GM23338 (cell line): ENCODE measurements around the gene TMEM150A. TPM values are rescaled to one million over a fixed set of nuclear protein-coding genes. Genes with fewer than 3 reads are reported as not detected.

Experiments
- ATAC-seq: fragments of 200-7000 bp; cut with Tn5 transposase; 3 replicates; pipeline ENCODE4 v1.9.1; 2020
- DNase-seq: peaks from one replicate; pipeline ENCODE4 v3.0.0-alpha.2; 2015; ENCODE audit warnings: low spot score
- H2AFZ ChIP-seq: fragments of 200-600 bp; sonication (generic); 2 replicates; pipeline ENCODE4 v1.8.0; 2016; ENCODE audit warnings: antibody characterized with exemption, mild to moderate bottlenecking, moderate library complexity
- H3F3A ChIP-seq: fragments of 200-600 bp; sonication (generic); replicated peaks from 2 replicates; pipeline ENCODE4 v1.8.0; 2017; ENCODE audit warnings: antibody characterized with exemption, mixed run types, low read depth
- H3K27ac ChIP-seq: fragments of 200-600 bp; sonication (generic); 2 replicates; pipeline ENCODE4 v1.6.1; 2016; ENCODE audit warnings: low read depth
- H3K27me3 ChIP-seq: fragments of 200-600 bp; sonication (generic); 2 replicates; pipeline ENCODE4 v1.8.0; 2016; ENCODE audit warnings: mild to moderate bottlenecking, mixed run types, moderate library complexity; ENCODE audit not compliant: insufficient read depth
- H3K36me3 ChIP-seq: fragments of 200-600 bp; sonication (generic); 2 replicates; pipeline ENCODE4 v1.8.0; 2016; ENCODE audit warnings: mild to moderate bottlenecking; ENCODE audit not compliant: insufficient read depth
- H3K4me1 ChIP-seq: fragments of 200-600 bp; sonication (generic); 2 replicates; pipeline ENCODE4 v1.8.0; 2016; ENCODE audit warnings: mild to moderate bottlenecking, moderate library complexity; ENCODE audit not compliant: insufficient read depth
- H3K4me2 ChIP-seq: fragments of 200-600 bp; sonication (generic); 2 replicates; pipeline ENCODE4 v1.7.1; 2017; ENCODE audit warnings: mixed run types
- H3K4me3 ChIP-seq: fragments of 200-600 bp; sonication (generic); 2 replicates; pipeline ENCODE4 v1.6.1; 2016; ENCODE audit warnings: mixed run types
- H3K79me2 ChIP-seq: fragments of 200-600 bp; sonication (generic); replicated peaks from 2 replicates; pipeline ENCODE4 v1.8.0; 2017; ENCODE audit warnings: mild to moderate bottlenecking; ENCODE audit not compliant: insufficient read depth
- H3K9me2 ChIP-seq: fragments of 200-600 bp; sonication (generic); 2 replicates; pipeline ENCODE4 v1.8.0; 2017; ENCODE audit not compliant: insufficient read depth
- H4K20me1 ChIP-seq: fragments of 200-600 bp; sonication (generic); replicated peaks from 2 replicates; pipeline ENCODE4 v1.8.0; 2017; ENCODE audit warnings: mild to moderate bottlenecking; ENCODE audit not compliant: insufficient read depth
- H3K27ac Mint-ChIP-seq: 2 replicates; pipeline ENCODE4 v1.8.0; 2020; ENCODE audit warnings: inconsistent platforms, mild to moderate bottlenecking, moderate library complexity, mixed read lengths
- H3K27me3 Mint-ChIP-seq: 3 replicates; pipeline ENCODE4 v1.8.0; 2022; ENCODE audit warnings: low read depth, mild to moderate bottlenecking, moderate library complexity, mixed read lengths, inconsistent platforms; ENCODE audit not compliant: insufficient read depth, poor library complexity
- H3K36me3 Mint-ChIP-seq: 3 replicates; pipeline ENCODE4 v1.8.0; 2021; ENCODE audit warnings: low read depth, mild to moderate bottlenecking, inconsistent platforms, moderate library complexity, mixed read lengths
- H3K4me1 Mint-ChIP-seq: 3 replicates; pipeline ENCODE4 v1.8.0; 2020; ENCODE audit warnings: mild to moderate bottlenecking, inconsistent platforms, mixed read lengths
- H3K4me3 Mint-ChIP-seq: 3 replicates; pipeline ENCODE4 v1.8.0; 2021; ENCODE audit warnings: moderate library complexity, mild to moderate bottlenecking, inconsistent platforms, mixed read lengths
- H3K9me3 Mint-ChIP-seq: 3 replicates; pipeline ENCODE4 v1.8.0; 2020; ENCODE audit warnings: moderate library complexity, mild to moderate bottlenecking, inconsistent platforms, mixed read lengths
- CREB1 ChIP-seq: fragments of 250-450 bp; sonication (Bioruptor Pico); IDR thresholded peaks from 2 replicates; pipeline ENCODE4 v1.5.0; 2020; ENCODE audit warnings: low read depth, mild to moderate bottlenecking, moderate library complexity
- EZH2 ChIP-seq: fragments of 200-600 bp; sonication (generic); IDR thresholded peaks from one replicate; pipeline ENCODE4 v1.8.0; 2017; ENCODE audit warnings: antibody characterized with exemption, mild to moderate bottlenecking, low read depth; ENCODE audit not compliant: unreplicated experiment
- EZH2phosphoT487 ChIP-seq: fragments of 200-600 bp; sonication (generic); IDR thresholded peaks from one replicate; pipeline ENCODE4 v1.8.1; 2018; ENCODE audit warnings: antibody characterized with exemption; ENCODE audit not compliant: unreplicated experiment
- JUNB ChIP-seq: IDR thresholded peaks from one replicate; pipeline ENCODE4 v1.6.1; 2016; ENCODE audit warnings: antibody characterized with exemption; ENCODE audit not compliant: unreplicated experiment
- NANOG ChIP-seq: IDR thresholded peaks from 2 replicates; pipeline ENCODE4 v1.6.1; 2016; ENCODE audit warnings: antibody characterized with exemption, borderline replicate concordance
- POLR2AphosphoS5 ChIP-seq: IDR thresholded peaks from 2 replicates; pipeline ENCODE4 v1.6.1; 2016; ENCODE audit warnings: antibody characterized with exemption, low read depth
- STAT1 ChIP-seq: IDR thresholded peaks from one replicate; pipeline ENCODE4 v1.6.1; 2016; ENCODE audit warnings: antibody characterized with exemption; ENCODE audit not compliant: unreplicated experiment
- ZNF114 ChIP-seq: fragments of 250-450 bp; sonication (Bioruptor Pico); IDR thresholded peaks from 2 replicates; pipeline ENCODE4 v1.5.0; 2020; ENCODE audit warnings: mild to moderate bottlenecking, moderate library complexity
- ZNF331 ChIP-seq: fragments of 250-450 bp; sonication (Bioruptor Pico); IDR thresholded peaks from 2 replicates; pipeline ENCODE4 v1.5.0; 2020; ENCODE audit warnings: low read depth, mild to moderate bottlenecking, moderate library complexity
- polyA plus RNA-seq: library from polyadenylated mRNA; unstranded; fragments of >200 nt; fragmentation: Nextera tagmentation; extraction: Ambion mirVana; gene quantifications from 2 replicates; pipeline ENCODE4 v1.2.1, GENCODE V29; 2016
- total RNA-seq: library from RNA; depleted of rRNA; stranded (reverse); fragments of >200 nt; shearing (Covaris generic); gene quantifications from 2 replicates; pipeline ENCODE4 v1.2.3, GENCODE V29; 2014
- TF ChIP-seq, protein P1 (sequence below), 2 experiments: fragments of 200-600 bp in 1 of 2; sonication (generic) in 1 of 2; conservative IDR thresholded peaks; 2 replicates each; pipeline versions ENCODE4 v1.5.1 to v1.6.1; 2016 to 2017; ENCODE audit warnings: antibody characterized with exemption in 2 of 2, low read depth in 2 of 2, mild to moderate bottlenecking in 2 of 2, moderate library complexity in 1 of 2
- TF ChIP-seq, protein P2 (sequence below): IDR thresholded peaks from 2 replicates; pipeline ENCODE4 v1.6.1; 2016; ENCODE audit warnings: antibody characterized with exemption
- TF ChIP-seq, protein P3 (sequence below): fragments of 250-450 bp; sonication (Bioruptor Pico); IDR thresholded peaks from 2 replicates; pipeline ENCODE4 v1.5.0; 2020; ENCODE audit warnings: mild to moderate bottlenecking, moderate library complexity
- TF ChIP-seq, protein P4 (sequence below): IDR thresholded peaks from one replicate; pipeline ENCODE4 v1.6.1; 2018; ENCODE audit warnings: antibody characterized with exemption; ENCODE audit not compliant: unreplicated experiment

Gene TMEM150A
- total and polyA plus RNA-seq, 2 experiments from 2014 or later, result 16.4 to 27.9 TPM

DNA sequence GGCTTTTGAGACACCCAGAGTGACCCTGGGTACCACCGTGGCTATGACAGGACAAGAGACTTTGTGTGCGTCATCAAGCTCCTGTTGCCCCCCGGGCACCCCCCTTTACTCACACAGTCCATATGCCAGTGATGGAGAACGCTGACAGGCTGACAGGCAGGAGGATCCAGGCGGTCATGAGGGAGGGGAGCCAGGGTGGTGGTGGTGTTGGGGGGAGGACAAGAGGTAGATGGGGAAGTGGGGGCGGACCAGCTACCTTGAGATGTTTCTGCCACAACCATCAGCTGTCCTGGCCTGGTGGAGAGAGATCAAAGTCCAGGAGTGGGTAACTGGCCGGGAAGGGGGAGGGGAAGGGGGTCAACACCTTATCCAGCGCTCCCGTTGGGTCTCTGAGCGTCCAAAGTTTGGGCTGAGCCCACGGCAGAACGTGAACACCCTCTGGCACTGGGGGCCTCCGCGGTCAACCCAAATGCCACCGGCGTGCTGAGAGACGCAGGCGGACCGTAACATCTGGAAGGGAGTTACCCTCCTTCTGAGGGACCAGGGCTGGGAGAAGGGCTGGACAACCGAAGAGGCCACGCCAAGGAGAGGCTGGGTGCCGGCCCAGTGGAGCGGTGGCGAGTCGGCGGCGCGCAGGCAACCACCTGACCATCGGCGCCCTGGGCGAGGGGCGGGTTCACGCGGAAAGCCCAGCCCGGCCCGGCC lies 575 bp downstream of the TMEM150A start:
- Histone ChIP-seq H3K79me2 (peaks cover 25% of the 10 kb centered on the region), H3K4me3 (peak overlapping the region; percentile 96), H2AFZ (peak overlapping the region; percentile 93; the same call in 1 of the 2 replicates), H3K27ac (no peak overlapping the region), H3K4me2 (peak overlapping the region; percentile 93), H4K20me1 (peaks cover 19% of the 10 kb centered on the region), H3K36me3 (peaks cover 1% of the 10 kb centered on the region; the same call in 1 of the 2 replicates), H3K4me1 (peaks cover 3% of the 10 kb centered on the region; the same call in 1 of the 2 replicates), H3K9me2 (no peaks in the 10 kb centered on the region), H3K27me3 (no peaks in the 10 kb centered on the region), H3F3A (peaks cover 11% of the 10 kb centered on the region; the same call in 1 of the 2 replicates)
- peaks cover 17% of the 10 kb centered on the region; the same call in 2 of the 3 replicates for H3K36me3 Mint-ChIP-seq
- TF ChIP-seq POLR2AphosphoS5 (no peak; the same call in 1 of the 2 replicates), CREB1 (CRISPR knock-in tag) (no peak), EZH2 (no peak), EZH2phosphoT487 (no peak), NANOG (no peak), STAT1 (no peak), JUNB (no peak), ZNF331 (CRISPR knock-in tag) (no peak), ZNF114 (CRISPR knock-in tag) (no peak)
- TF ChIP-seq, protein P1, sequence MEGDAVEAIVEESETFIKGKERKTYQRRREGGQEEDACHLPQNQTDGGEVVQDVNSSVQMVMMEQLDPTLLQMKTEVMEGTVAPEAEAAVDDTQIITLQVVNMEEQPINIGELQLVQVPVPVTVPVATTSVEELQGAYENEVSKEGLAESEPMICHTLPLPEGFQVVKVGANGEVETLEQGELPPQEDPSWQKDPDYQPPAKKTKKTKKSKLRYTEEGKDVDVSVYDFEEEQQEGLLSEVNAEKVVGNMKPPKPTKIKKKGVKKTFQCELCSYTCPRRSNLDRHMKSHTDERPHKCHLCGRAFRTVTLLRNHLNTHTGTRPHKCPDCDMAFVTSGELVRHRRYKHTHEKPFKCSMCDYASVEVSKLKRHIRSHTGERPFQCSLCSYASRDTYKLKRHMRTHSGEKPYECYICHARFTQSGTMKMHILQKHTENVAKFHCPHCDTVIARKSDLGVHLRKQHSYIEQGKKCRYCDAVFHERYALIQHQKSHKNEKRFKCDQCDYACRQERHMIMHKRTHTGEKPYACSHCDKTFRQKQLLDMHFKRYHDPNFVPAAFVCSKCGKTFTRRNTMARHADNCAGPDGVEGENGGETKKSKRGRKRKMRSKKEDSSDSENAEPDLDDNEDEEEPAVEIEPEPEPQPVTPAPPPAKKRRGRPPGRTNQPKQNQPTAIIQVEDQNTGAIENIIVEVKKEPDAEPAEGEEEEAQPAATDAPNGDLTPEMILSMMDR (conservative IDR thresholded peaks at IDR 0.05; ENCODE audit: low read depth in 2 of 2), result no peak
- TF ChIP-seq, protein P2, sequence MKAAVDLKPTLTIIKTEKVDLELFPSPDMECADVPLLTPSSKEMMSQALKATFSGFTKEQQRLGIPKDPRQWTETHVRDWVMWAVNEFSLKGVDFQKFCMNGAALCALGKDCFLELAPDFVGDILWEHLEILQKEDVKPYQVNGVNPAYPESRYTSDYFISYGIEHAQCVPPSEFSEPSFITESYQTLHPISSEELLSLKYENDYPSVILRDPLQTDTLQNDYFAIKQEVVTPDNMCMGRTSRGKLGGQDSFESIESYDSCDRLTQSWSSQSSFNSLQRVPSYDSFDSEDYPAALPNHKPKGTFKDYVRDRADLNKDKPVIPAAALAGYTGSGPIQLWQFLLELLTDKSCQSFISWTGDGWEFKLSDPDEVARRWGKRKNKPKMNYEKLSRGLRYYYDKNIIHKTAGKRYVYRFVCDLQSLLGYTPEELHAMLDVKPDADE, result no peak
- TF ChIP-seq, protein P3, sequence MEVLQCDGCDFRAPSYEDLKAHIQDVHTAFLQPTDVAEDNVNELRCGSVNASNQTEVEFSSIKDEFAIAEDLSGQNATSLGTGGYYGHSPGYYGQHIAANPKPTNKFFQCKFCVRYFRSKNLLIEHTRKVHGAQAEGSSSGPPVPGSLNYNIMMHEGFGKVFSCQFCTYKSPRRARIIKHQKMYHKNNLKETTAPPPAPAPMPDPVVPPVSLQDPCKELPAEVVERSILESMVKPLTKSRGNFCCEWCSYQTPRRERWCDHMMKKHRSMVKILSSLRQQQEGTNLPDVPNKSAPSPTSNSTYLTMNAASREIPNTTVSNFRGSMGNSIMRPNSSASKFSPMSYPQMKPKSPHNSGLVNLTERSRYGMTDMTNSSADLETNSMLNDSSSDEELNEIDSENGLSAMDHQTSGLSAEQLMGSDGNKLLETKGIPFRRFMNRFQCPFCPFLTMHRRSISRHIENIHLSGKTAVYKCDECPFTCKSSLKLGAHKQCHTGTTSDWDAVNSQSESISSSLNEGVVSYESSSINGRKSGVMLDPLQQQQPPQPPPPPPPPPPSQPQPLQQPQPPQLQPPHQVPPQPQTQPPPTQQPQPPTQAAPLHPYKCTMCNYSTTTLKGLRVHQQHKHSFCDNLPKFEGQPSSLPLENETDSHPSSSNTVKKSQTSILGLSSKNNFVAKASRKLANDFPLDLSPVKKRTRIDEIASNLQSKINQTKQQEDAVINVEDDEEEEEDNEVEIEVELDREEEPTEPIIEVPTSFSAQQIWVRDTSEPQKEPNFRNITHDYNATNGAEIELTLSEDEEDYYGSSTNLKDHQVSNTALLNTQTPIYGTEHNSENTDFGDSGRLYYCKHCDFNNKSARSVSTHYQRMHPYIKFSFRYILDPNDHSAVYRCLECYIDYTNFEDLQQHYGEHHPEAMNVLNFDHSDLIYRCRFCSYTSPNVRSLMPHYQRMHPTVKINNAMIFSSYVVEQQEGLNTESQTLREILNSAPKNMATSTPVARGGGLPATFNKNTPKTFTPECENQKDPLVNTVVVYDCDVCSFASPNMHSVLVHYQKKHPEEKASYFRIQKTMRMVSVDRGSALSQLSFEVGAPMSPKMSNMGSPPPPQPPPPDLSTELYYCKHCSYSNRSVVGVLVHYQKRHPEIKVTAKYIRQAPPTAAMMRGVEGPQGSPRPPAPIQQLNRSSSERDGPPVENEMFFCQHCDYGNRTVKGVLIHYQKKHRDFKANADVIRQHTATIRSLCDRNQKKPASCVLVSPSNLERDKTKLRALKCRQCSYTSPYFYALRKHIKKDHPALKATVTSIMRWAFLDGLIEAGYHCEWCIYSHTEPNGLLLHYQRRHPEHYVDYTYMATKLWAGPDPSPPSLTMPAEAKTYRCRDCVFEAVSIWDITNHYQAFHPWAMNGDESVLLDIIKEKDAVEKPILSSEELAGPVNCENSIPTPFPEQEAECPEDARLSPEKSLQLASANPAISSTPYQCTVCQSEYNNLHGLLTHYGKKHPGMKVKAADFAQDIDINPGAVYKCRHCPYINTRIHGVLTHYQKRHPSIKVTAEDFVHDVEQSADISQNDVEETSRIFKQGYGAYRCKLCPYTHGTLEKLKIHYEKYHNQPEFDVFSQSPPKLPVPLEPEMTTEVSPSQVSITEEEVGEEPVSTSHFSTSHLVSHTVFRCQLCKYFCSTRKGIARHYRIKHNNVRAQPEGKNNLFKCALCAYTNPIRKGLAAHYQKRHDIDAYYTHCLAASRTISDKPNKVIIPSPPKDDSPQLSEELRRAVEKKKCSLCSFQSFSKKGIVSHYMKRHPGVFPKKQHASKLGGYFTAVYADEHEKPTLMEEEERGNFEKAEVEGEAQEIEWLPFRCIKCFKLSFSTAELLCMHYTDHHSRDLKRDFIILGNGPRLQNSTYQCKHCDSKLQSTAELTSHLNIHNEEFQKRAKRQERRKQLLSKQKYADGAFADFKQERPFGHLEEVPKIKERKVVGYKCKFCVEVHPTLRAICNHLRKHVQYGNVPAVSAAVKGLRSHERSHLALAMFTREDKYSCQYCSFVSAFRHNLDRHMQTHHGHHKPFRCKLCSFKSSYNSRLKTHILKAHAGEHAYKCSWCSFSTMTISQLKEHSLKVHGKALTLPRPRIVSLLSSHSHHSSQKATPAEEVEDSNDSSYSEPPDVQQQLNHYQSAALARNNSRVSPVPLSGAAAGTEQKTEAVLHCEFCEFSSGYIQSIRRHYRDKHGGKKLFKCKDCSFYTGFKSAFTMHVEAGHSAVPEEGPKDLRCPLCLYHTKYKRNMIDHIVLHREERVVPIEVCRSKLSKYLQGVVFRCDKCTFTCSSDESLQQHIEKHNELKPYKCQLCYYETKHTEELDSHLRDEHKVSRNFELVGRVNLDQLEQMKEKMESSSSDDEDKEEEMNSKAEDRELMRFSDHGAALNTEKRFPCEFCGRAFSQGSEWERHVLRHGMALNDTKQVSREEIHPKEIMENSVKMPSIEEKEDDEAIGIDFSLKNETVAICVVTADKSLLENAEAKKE (CRISPR knock-in tag), result no peak
- TF ChIP-seq, protein P4, sequence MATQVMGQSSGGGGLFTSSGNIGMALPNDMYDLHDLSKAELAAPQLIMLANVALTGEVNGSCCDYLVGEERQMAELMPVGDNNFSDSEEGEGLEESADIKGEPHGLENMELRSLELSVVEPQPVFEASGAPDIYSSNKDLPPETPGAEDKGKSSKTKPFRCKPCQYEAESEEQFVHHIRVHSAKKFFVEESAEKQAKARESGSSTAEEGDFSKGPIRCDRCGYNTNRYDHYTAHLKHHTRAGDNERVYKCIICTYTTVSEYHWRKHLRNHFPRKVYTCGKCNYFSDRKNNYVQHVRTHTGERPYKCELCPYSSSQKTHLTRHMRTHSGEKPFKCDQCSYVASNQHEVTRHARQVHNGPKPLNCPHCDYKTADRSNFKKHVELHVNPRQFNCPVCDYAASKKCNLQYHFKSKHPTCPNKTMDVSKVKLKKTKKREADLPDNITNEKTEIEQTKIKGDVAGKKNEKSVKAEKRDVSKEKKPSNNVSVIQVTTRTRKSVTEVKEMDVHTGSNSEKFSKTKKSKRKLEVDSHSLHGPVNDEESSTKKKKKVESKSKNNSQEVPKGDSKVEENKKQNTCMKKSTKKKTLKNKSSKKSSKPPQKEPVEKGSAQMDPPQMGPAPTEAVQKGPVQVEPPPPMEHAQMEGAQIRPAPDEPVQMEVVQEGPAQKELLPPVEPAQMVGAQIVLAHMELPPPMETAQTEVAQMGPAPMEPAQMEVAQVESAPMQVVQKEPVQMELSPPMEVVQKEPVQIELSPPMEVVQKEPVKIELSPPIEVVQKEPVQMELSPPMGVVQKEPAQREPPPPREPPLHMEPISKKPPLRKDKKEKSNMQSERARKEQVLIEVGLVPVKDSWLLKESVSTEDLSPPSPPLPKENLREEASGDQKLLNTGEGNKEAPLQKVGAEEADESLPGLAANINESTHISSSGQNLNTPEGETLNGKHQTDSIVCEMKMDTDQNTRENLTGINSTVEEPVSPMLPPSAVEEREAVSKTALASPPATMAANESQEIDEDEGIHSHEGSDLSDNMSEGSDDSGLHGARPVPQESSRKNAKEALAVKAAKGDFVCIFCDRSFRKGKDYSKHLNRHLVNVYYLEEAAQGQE, result no peak
- H3K27ac Mint-ChIP-seq, result no peak overlapping the region
- H3K27me3 Mint-ChIP-seq, result peaks cover 27% of the 10 kb centered on the region
- H3K4me1 Mint-ChIP-seq, result peaks cover 9% of the 10 kb centered on the region
- peaks cover 3% of the 10 kb centered on the region; the same call in 1 of the 3 replicates for H3K9me3 Mint-ChIP-seq
- H3K4me3 Mint-ChIP-seq, result peak overlapping the region; percentile 86
- DNase-seq, result peak; percentile 64
- peak; percentile 67 for ATAC-seq
